Omental fat pad (tissue), 4 donors: ENCODE data around the gene ODAD4. TPM values are rescaled to one million over a fixed set of nuclear protein-coding genes. Genes with fewer than 3 reads are reported as not detected.

Experiments
- ATAC-seq: fragments of 150-250 bp; one replicate; pipeline ENCODE4 v1.9.1; 2016; ENCODE audit warnings: mild to moderate bottlenecking, moderate library complexity; ENCODE audit not compliant: low FRiP score
- DNase-seq: peaks from one replicate; pipeline ENCODE4 v3.0.0-alpha.2; 2019; ENCODE audit warnings: low spot score
- total RNA-seq, 4 donors: library from RNA; depleted of rRNA; stranded (reverse); fragments of >200 nt; gene quantifications; one replicate each; pipeline ENCODE4 v1.1.0, GENCODE V29; 2016
- TF ChIP-seq, protein P1 (sequence below), 3 donors: fragments of 450-650 bp; IDR thresholded peaks; one replicate each; pipeline ENCODE4 v1.5.1; 2016 to 2017; ENCODE audit warnings: antibody characterized with exemption in 3 of 3, mild to moderate bottlenecking in 3 of 3, moderate library complexity in 2 of 3

Gene ODAD4
- total RNA-seq, 4 donors from 2014 or later = 0.19 to 0.96 (median 0.49) TPM

DNA sequence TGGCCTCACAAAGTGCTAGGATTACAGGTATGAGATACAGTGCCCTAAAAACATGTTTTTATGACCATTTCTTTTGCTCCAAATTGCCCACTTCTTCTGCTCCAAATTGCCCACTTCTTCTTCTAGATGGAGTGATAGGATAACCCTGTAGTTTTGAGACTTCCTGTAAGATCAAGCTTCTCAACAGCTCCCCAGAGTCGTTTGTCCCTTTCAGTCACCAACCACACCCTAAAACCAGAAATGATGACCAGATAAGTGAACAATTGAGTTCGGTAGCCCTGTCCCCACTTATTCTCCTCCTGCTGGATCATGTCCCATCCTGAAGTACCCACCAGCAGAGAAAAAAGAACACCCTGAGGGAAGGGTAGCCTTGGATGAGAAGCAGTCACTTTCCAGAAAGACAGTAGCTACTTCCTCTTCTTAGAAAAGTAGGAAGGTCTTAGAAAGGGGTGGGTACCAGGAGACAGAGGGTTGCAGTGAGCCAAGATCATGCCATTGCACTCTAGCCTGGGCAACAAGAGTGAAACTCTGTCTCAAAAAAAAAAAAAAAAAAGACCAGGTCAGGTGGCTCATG, 2.5 kb downstream of the ODAD4 start:
- TF ChIP-seq, protein P1, sequence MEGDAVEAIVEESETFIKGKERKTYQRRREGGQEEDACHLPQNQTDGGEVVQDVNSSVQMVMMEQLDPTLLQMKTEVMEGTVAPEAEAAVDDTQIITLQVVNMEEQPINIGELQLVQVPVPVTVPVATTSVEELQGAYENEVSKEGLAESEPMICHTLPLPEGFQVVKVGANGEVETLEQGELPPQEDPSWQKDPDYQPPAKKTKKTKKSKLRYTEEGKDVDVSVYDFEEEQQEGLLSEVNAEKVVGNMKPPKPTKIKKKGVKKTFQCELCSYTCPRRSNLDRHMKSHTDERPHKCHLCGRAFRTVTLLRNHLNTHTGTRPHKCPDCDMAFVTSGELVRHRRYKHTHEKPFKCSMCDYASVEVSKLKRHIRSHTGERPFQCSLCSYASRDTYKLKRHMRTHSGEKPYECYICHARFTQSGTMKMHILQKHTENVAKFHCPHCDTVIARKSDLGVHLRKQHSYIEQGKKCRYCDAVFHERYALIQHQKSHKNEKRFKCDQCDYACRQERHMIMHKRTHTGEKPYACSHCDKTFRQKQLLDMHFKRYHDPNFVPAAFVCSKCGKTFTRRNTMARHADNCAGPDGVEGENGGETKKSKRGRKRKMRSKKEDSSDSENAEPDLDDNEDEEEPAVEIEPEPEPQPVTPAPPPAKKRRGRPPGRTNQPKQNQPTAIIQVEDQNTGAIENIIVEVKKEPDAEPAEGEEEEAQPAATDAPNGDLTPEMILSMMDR (IDR thresholded peaks at IDR 0.05) = no peak
- no peak for DNase-seq
- no peak for ATAC-seq

GRCh38 chr17:41935641-41936040, 5.2 kb downstream of the ODAD4 start:
- DNase-seq = no peak
- TF ChIP-seq, protein P1 (IDR thresholded peaks at IDR 0.05) = no peak
- no peak for ATAC-seq

DNA sequence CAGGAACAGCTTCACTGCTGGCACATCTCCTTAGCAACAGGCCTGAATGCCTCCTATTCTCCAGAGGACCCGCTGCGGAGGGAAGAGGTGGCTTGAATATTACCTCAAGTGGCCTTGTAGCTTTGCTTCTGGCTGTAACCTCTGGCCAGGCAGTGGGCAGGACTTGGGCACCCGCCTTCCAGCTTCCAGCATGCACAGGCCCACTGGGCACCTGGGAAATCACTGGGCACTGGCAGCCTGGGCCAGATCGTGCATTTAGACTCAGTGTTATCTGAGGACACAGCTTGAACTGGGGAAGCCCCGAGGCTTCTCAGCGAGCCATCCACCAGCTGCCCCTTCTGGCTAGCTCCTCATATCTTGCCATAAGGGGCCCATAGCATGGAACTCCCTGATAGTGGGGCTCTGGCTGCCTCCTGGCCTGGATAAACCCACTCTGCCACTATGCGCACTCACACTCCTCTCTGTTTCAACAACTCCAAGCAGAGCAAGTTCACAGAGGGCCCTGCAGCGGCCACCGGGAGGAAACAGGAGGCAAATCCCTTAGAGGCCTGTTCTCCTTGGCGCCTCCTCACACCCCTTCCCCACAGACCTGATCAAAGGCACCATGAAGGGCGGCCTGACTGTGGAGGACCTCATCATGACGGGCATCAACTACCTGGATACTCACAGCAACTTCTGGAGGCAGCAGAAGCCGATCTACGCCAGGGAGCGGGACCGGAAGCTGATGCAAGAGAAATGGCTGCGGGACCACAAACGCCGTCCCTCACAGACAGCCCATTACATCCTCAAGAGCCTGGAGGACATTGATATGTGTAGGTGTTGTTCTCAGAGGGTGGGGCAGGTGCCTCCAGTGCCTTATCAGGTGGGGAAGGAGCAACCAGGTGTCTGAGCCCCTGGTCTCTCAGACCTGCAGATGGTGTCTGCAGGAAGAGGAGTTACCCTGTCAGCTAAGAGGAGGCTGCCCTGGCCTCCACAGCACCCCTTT, 7.8 kb downstream of the ODAD4 start:
- DNase-seq (no peak), ATAC-seq (no peak)
- TF ChIP-seq, protein P1 (IDR thresholded peaks at IDR 0.05) = no peak

GRCh38 chr17:41939044-41939692, 8.8 kb downstream of the ODAD4 start:
- ATAC-seq (no peak), DNase-seq (no peak)
- TF ChIP-seq, protein P1 (IDR thresholded peaks at IDR 0.05) = no peak

DNA sequence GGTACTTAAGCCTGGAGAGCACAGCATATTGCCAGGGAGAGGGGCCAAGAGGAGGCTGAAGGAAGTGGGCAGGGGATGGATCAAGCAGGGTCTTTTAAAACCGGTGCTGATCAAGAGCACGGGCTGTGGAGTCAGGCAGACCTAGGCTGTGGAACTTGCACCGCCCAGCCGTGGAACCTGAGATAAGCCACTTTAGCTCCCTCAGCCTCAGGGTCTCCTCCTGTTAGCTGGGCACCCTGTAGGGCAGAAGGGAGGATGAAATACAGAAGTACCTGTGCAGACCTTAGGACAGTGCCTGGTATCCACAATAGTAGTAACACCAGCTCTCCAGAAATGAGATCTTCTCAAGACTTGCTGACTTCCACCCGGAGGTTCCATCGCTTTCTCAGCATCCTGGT, 9.3 kb downstream of the ODAD4 start:
- TF ChIP-seq, protein P1 (IDR thresholded peaks at IDR 0.05) = no peak
- ATAC-seq = no peak
- no peak for DNase-seq

DNA sequence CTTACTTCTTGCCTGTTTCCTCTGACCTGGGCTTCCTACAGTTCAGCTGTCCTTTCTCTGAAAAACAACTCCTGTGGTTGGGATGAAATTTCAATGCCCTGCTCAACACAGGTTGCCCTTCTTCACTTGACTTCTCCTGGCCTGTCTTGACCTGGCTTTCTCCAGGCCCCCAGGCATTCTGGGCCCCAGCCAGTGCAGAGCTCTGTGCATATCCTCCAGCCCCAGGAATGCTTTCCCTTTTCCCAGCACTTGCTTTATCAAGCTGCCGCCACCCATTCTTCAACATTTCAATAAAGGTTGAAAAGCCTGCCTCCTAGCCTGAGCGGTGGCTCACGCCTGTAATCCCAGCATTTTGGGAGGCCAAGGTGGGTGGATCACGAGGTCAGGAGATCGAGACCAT, 10.8 kb downstream of the ODAD4 start:
- no peak for DNase-seq
- ATAC-seq = no peak
- TF ChIP-seq, protein P1 (IDR thresholded peaks at IDR 0.05) = no peak
